WTC11 (cell line): Measurements from ENCODE around the gene ITPKB. TPM values are rescaled to one million over a fixed set of nuclear protein-coding genes. Genes with fewer than 3 reads are reported as not detected.
A peak's percentile ranks its signal among the peaks of the same experiment; 100 is the strongest.

Experiments used
- ATAC-seq: fragments of 200-7000 bp; cut with Tn5 transposase; 2 replicates; pipeline ENCODE4 v1.10.0; 2021; ENCODE audit warnings: mild to moderate bottlenecking, moderate library complexity
- CTCF ChIA-PET: fragments of 300-600 bp; sonication (Branson Sonifier 250); formaldehyde crosslinking; loops from one replicate; lab custom pipeline; 2021; ENCODE audit warnings: antibody characterized with exemption; lab: Charles Lee
- POLR2A ChIA-PET: fragments of 350-600 bp; sonication (Branson Sonifier 250); formaldehyde crosslinking; loops from one replicate; lab custom pipeline; 2021; ENCODE audit warnings: antibody characterized with exemption; lab: Charles Lee
- DNase-seq: peaks from one replicate; pipeline ENCODE4 v3.0.0; 2021; ENCODE audit warnings: low spot score
- H3K27ac Mint-ChIP-seq: 2 replicates; pipeline ENCODE4 v1.8.0; 2021; ENCODE audit warnings: mixed read lengths
- H3K27me3 Mint-ChIP-seq: 2 replicates; pipeline ENCODE4 v1.8.0; 2021; ENCODE audit warnings: low read depth, mild to moderate bottlenecking, moderate library complexity, mixed read lengths
- H3K36me3 Mint-ChIP-seq: 2 replicates; pipeline ENCODE4 v1.8.0; 2021; ENCODE audit warnings: mixed read lengths
- H3K4me1 Mint-ChIP-seq: 2 replicates; pipeline ENCODE4 v1.8.0; 2022; ENCODE audit warnings: mixed read lengths
- H3K4me3 Mint-ChIP-seq: 2 replicates; pipeline ENCODE4 v1.8.0; 2021; ENCODE audit warnings: mild to moderate bottlenecking, moderate library complexity, mixed read lengths
- H3K9me3 Mint-ChIP-seq: 2 replicates; pipeline ENCODE4 v1.8.0; 2021; ENCODE audit warnings: mixed read lengths
- ELF4 ChIP-seq: sonication (generic); formaldehyde crosslinking; IDR thresholded peaks from 2 replicates; pipeline ENCODE4 v1.8.1; 2022; ENCODE audit warnings: low read depth, mild to moderate bottlenecking, moderate library complexity, missing genetic modification reagents
- FOXJ3 ChIP-seq: sonication (generic); formaldehyde crosslinking; IDR thresholded peaks from 2 replicates; pipeline ENCODE4 v1.9.0; 2021; ENCODE audit warnings: missing genetic modification reagents, mild to moderate bottlenecking, borderline replicate concordance
- GABPB1 ChIP-seq: sonication (generic); formaldehyde crosslinking; IDR thresholded peaks from 2 replicates; pipeline ENCODE4 v1.8.1; 2023; ENCODE audit warnings: mild to moderate bottlenecking, missing genetic modification reagents
- JAZF1 ChIP-seq: fragments of 250-450 bp; sonication (Bioruptor Pico); IDR thresholded peaks from 2 replicates; pipeline ENCODE4 v1.9.0; 2021; ENCODE audit warnings: moderate library complexity, mild to moderate bottlenecking, inconsistent platforms
- JUN ChIP-seq: sonication (generic); formaldehyde crosslinking; IDR thresholded peaks from 2 replicates; pipeline ENCODE4 v1.8.0; 2023; ENCODE audit warnings: mild to moderate bottlenecking, missing genetic modification reagents
- NR2C2 ChIP-seq: sonication (generic); formaldehyde crosslinking; IDR thresholded peaks from 2 replicates; pipeline ENCODE4 v1.8.0; 2022; ENCODE audit warnings: mild to moderate bottlenecking, missing genetic modification reagents
- OVOL2 ChIP-seq: fragments of 250-450 bp; sonication (Bioruptor Pico); IDR thresholded peaks from 2 replicates; pipeline ENCODE4 v1.9.0; 2021; ENCODE audit warnings: mild to moderate bottlenecking, borderline replicate concordance
- PREB ChIP-seq: sonication (generic); formaldehyde crosslinking; IDR thresholded peaks from 2 replicates; pipeline ENCODE4 v1.8.1; 2022; ENCODE audit warnings: mild to moderate bottlenecking, missing genetic modification reagents, moderate library complexity, borderline replicate concordance
- RELA ChIP-seq: sonication (generic); formaldehyde crosslinking; IDR thresholded peaks from 2 replicates; pipeline ENCODE4 v1.8.1; 2022; ENCODE audit warnings: missing genetic modification reagents, mild to moderate bottlenecking, borderline replicate concordance
- RORB ChIP-seq: fragments of 250-450 bp; sonication (Bioruptor Pico); IDR thresholded peaks from 2 replicates; pipeline ENCODE4 v1.9.0; 2021; ENCODE audit warnings: mild to moderate bottlenecking
- SP1 ChIP-seq: sonication (generic); formaldehyde crosslinking; conservative IDR thresholded peaks from 2 replicates; pipeline ENCODE4 v1.8.1; 2022; ENCODE audit warnings: missing genetic modification reagents
- STAT6 ChIP-seq: sonication (generic); formaldehyde crosslinking; conservative IDR thresholded peaks from 2 replicates; pipeline ENCODE4 v1.8.1; 2023; ENCODE audit warnings: mild to moderate bottlenecking, low read depth, missing genetic modification reagents, moderate library complexity
- ZBTB21 ChIP-seq: sonication (generic); formaldehyde crosslinking; IDR thresholded peaks from 2 replicates; pipeline ENCODE4 v1.8.1; 2023; ENCODE audit warnings: mild to moderate bottlenecking, missing genetic modification reagents, borderline replicate concordance
- ZNF423 ChIP-seq: fragments of 250-450 bp; sonication (Bioruptor Pico); IDR thresholded peaks from 2 replicates; pipeline ENCODE4 v2.1.2; 2022; ENCODE audit warnings: mild to moderate bottlenecking, moderate library complexity
- ZSCAN18 ChIP-seq: fragments of 250-450 bp; sonication (Bioruptor Pico); IDR thresholded peaks from 2 replicates; pipeline ENCODE4 v2.1.2; 2022; ENCODE audit warnings: mild to moderate bottlenecking, moderate library complexity
- total RNA-seq: library from RNA; stranded (reverse); gene quantifications from 3 replicates; pipeline ENCODE4 v1.2.3, GENCODE V29; 2021

ITPKB gene
- total RNA-seq, 1 experiment from 2014 or later: 15.6 TPM

- Mint-ChIP-seq H3K27me3 (no peaks in the 10 kb centered on the region; the same call in 1 of the 2 replicates), H3K4me1 (peaks cover 78% of the 10 kb centered on the region), H3K27ac (peak overlapping the region; percentile 76), H3K36me3 (no peaks in the 10 kb centered on the region), H3K4me3 (no peak overlapping the region), H3K9me3 (no peaks in the 10 kb centered on the region)
- ChIA-PET CTCF (interaction anchor here (0.9 to 2.2 kb wide), 3 partner anchors 11 to 30 kb away, joined by 3 to 10 read pairs (median 4); no protein-coding TSS in a partner anchor), POLR2A (no interaction called here)
- DNase-seq: no peak
- ATAC-seq: no peak
- TF ChIP-seq ZBTB21 (CRISPR knock-in tag) (no peak), OVOL2 (CRISPR knock-in tag) (no peak), SP1 (CRISPR knock-in tag) (no peak), ELF4 (CRISPR knock-in tag) (no peak), RORB (CRISPR knock-in tag) (no peak), FOXJ3 (CRISPR knock-in tag) (no peak), STAT6 (CRISPR knock-in tag) (no peak), ZSCAN18 (no peak), JUN (CRISPR knock-in tag) (no peak), RELA (CRISPR knock-in tag) (no peak), GABPB1 (CRISPR knock-in tag) (no peak), JAZF1 (CRISPR knock-in tag) (no peak)
- TF ChIP-seq, all 79 proteins: peak for 0
These were observed 82.3 kb downstream of the ITPKB start for GRCh38 chr1:226656601-226657277.

- ATAC-seq (no peak; the same call in 1 of the 2 replicates), DNase-seq (no peak)
- Mint-ChIP-seq H3K4me1 (peaks cover 73% of the 10 kb centered on the region), H3K4me3 (no peak overlapping the region), H3K27me3 (no peaks in the 10 kb centered on the region; the same call in 1 of the 2 replicates), H3K36me3 (no peaks in the 10 kb centered on the region), H3K27ac (peak overlapping the region; percentile 76), H3K9me3 (no peaks in the 10 kb centered on the region)
- TF ChIP-seq ZNF423 (CRISPR knock-in tag): peak; percentile 55; the same call in 1 of the 2 replicates
- TF ChIP-seq PREB (CRISPR knock-in tag): no peak
- TF ChIP-seq NR2C2 (CRISPR knock-in tag): no peak
- POLR2A ChIA-PET: no interaction called here
- CTCF ChIA-PET: interaction anchor here (0.9 to 2.2 kb wide), 3 partner anchors 11 to 30 kb away, joined by 3 to 10 read pairs (median 4); no protein-coding TSS in a partner anchor
These were observed 82.9 kb downstream of the ITPKB start for GRCh38 chr1:226656201-226656600.
